H9 (cell line): ENCODE results near the gene THEM4. TPM values are rescaled to one million over a fixed set of nuclear protein-coding genes. Genes with fewer than 3 reads are reported as not detected.
"Not testable (repeated sequence)": the region's sequence is repeated elsewhere in the genome, so short reads cannot be mapped to it uniquely, and the experiment has no call there.

Experiments
- DNase-seq: peaks from one replicate; pipeline ENCODE4 v3.0.0-alpha.2; 2017
- H2AFZ ChIP-seq: one replicate; pipeline ENCODE4 v1.6.1; 2013; ENCODE audit warnings: mild to moderate bottlenecking, low read length, control low read depth, moderate library complexity
- H2AK5ac ChIP-seq: 2 replicates; pipeline ENCODE4 v1.6.1; 2013; ENCODE audit warnings: low read length, control low read depth, mixed read lengths; ENCODE audit not compliant: insufficient read length
- H2BK120ac ChIP-seq: one replicate; pipeline ENCODE4 v1.6.1; 2013; ENCODE audit warnings: low read depth, mild to moderate bottlenecking, low read length, control low read depth, inconsistent platforms; ENCODE audit not compliant: poor library complexity, severe bottlenecking
- H2BK12ac ChIP-seq: 2 replicates; pipeline ENCODE4 v1.6.1; 2013; ENCODE audit warnings: low read length, control low read depth, mixed read lengths, low read depth; ENCODE audit not compliant: insufficient read length
- H2BK15ac ChIP-seq: 2 replicates; pipeline ENCODE4 v1.6.1; 2013; ENCODE audit warnings: low read depth, low read length, control low read depth
- H2BK20ac ChIP-seq: one replicate; pipeline ENCODE4 v1.6.1; 2013; ENCODE audit warnings: low read depth, mild to moderate bottlenecking, low read length, control low read depth, inconsistent platforms; ENCODE audit not compliant: poor library complexity, severe bottlenecking
- H2BK5ac ChIP-seq: 2 replicates; pipeline ENCODE4 v1.6.1; 2013; ENCODE audit warnings: low read length, control low read depth, mixed read lengths; ENCODE audit not compliant: insufficient read length
- H3K14ac ChIP-seq: 2 replicates; pipeline ENCODE4 v1.6.1; 2013; ENCODE audit warnings: low read length, control low read depth; ENCODE audit not compliant: insufficient read depth
- H3K18ac ChIP-seq: 2 replicates; pipeline ENCODE4 v1.6.1; 2013; ENCODE audit warnings: low read depth, mild to moderate bottlenecking, mixed read lengths, low read length, control low read depth; ENCODE audit not compliant: insufficient read length
- H3K23ac ChIP-seq: 2 replicates; pipeline ENCODE4 v1.6.1; 2013; ENCODE audit warnings: low read length, control low read depth, mixed read lengths, low read depth; ENCODE audit not compliant: insufficient read length
- H3K23me2 ChIP-seq: 2 replicates; pipeline ENCODE4 v1.6.1; 2013; ENCODE audit warnings: low read depth, mild to moderate bottlenecking, mixed read lengths, low read length, control low read depth; ENCODE audit not compliant: insufficient read length, poor library complexity, severe bottlenecking
- H3K27ac ChIP-seq: 2 replicates; pipeline ENCODE4 v1.5.1; 2013; ENCODE audit warnings: low read length, control low read depth, mixed read lengths, low read depth; ENCODE audit not compliant: insufficient read length
- H3K27me3 ChIP-seq: 2 replicates; pipeline ENCODE4 v1.6.1; 2013; ENCODE audit warnings: low read length, control low read depth, inconsistent platforms; ENCODE audit not compliant: insufficient read depth
- H3K4ac ChIP-seq: 2 replicates; pipeline ENCODE4 v1.6.1; 2013; ENCODE audit warnings: low read depth, mild to moderate bottlenecking, control low read depth, inconsistent platforms, low read length, moderate library complexity
- H3K4me1 ChIP-seq: 2 replicates; pipeline ENCODE4 v1.6.1; 2013; ENCODE audit warnings: low read length, control low read depth, inconsistent platforms; ENCODE audit not compliant: insufficient read depth
- H3K4me2 ChIP-seq: 2 replicates; pipeline ENCODE4 v1.6.1; 2013; ENCODE audit warnings: low read length, control low read depth, mixed read lengths; ENCODE audit not compliant: insufficient read length, insufficient read depth
- H3K56ac ChIP-seq: 2 replicates; pipeline ENCODE4 v1.6.1; 2013; ENCODE audit warnings: low read depth, mild to moderate bottlenecking, mixed read lengths, low read length, control low read depth; ENCODE audit not compliant: insufficient read length
- H3K79me1 ChIP-seq: 2 replicates; pipeline ENCODE4 v1.6.1; 2013; ENCODE audit warnings: low read depth, mild to moderate bottlenecking, moderate library complexity, low read length, control low read depth, inconsistent platforms; ENCODE audit not compliant: insufficient read depth, poor library complexity, severe bottlenecking
- H3K79me2 ChIP-seq: 2 replicates; pipeline ENCODE4 v1.6.1; 2013; ENCODE audit warnings: low read length, control low read depth, inconsistent platforms; ENCODE audit not compliant: insufficient read depth
- H3K9ac ChIP-seq: 2 replicates; pipeline ENCODE4 v1.6.1; 2013; ENCODE audit warnings: low read length, control low read depth, mixed read lengths; ENCODE audit not compliant: insufficient read length; ENCODE audit errors: extremely low read depth
- H3K9me3 ChIP-seq: one replicate; pipeline ENCODE4 v1.6.1; 2013; ENCODE audit warnings: low read depth, low read length, inconsistent platforms; ENCODE audit not compliant: control insufficient read depth
- H3T11ph ChIP-seq: one replicate; pipeline ENCODE4 v1.6.1; 2013; ENCODE audit warnings: mild to moderate bottlenecking, low read length, control low read depth, inconsistent platforms
- H4K20me1 ChIP-seq: one replicate; pipeline ENCODE4 v1.6.1; 2013; ENCODE audit not compliant: control insufficient read depth, insufficient read length, insufficient read depth
- H4K5ac ChIP-seq: 2 replicates; pipeline ENCODE4 v1.6.1; 2013; ENCODE audit warnings: low read depth, mild to moderate bottlenecking, mixed read lengths, low read length, control low read depth; ENCODE audit not compliant: insufficient read length
- H4K8ac ChIP-seq: replicated peaks from 2 replicates; pipeline ENCODE4 v1.6.1; 2013; ENCODE audit warnings: low read length, control low read depth, mixed read lengths, low read depth; ENCODE audit not compliant: insufficient read length
- H4K91ac ChIP-seq: 2 replicates; pipeline ENCODE4 v1.6.1; 2013; ENCODE audit warnings: low read depth, mild to moderate bottlenecking, moderate library complexity, mixed read lengths, low read length, control low read depth; ENCODE audit not compliant: insufficient read length
- H3K27ac Mint-ChIP-seq, 3 experiments: 2 replicates in 2 of 3; 3 replicates in 1 of 3; pipeline ENCODE4 v1.8.0; 2020 to 2021; ENCODE audit warnings: mixed read lengths in 3 of 3, mild to moderate bottlenecking in 1 of 3, moderate library complexity in 1 of 3
- H3K27me3 Mint-ChIP-seq: 2 replicates; pipeline ENCODE4 v1.8.0; 2021; ENCODE audit warnings: low read depth, mild to moderate bottlenecking, moderate library complexity, mixed read lengths
- H3K36me3 Mint-ChIP-seq, 3 experiments: 2 replicates in 2 of 3; 3 replicates in 1 of 3; pipeline ENCODE4 v1.8.0; 2020 to 2021; ENCODE audit warnings: low read depth in 3 of 3, mixed read lengths in 3 of 3; ENCODE audit not compliant: insufficient read depth in 1 of 3
- H3K4me1 Mint-ChIP-seq, 2 experiments: 2 replicates each; pipeline ENCODE4 v1.8.0; 2020; ENCODE audit warnings: mixed read lengths in 2 of 2
- H3K4me3 Mint-ChIP-seq, 2 experiments: 2 replicates in 1 of 2; 3 replicates in 1 of 2; pipeline ENCODE4 v1.8.0; 2020 to 2021; ENCODE audit warnings: mild to moderate bottlenecking in 2 of 2, mixed read lengths in 2 of 2, moderate library complexity in 1 of 2
- H3K9me3 Mint-ChIP-seq, 2 experiments: 2 replicates in 1 of 2; 3 replicates in 1 of 2; pipeline ENCODE4 v1.8.0; 2020; ENCODE audit warnings: mild to moderate bottlenecking in 2 of 2, mixed read lengths in 2 of 2, moderate library complexity in 1 of 2
- WGBS: extraction: QIAGEN DNeasy Blood & Tissue Kit; methylation state at CpG from one replicate; pipeline ENCODE4 v1.1.7; 2013; ENCODE audit warnings: missing lambda C conversion rate, low lambda C conversion rate, mixed read lengths; ENCODE audit not compliant: insufficient read length; ENCODE audit errors: extremely low coverage; 5-methylcytosine and 5-hydroxymethylcytosine counted together
- total RNA-seq: library from RNA; stranded (reverse); gene quantifications from 2 replicates; pipeline ENCODE4 v1.2.1, GENCODE V29; 2021

THEM4 gene
- total RNA-seq, 1 experiment from 2014 or later = 10.5 TPM

GRCh38 chr1:151882918-151883317, 26.4 kb downstream of the THEM4 start:
- H3K4me1 Mint-ChIP-seq = not testable (repeated sequence)
- WGBS = no CpG with 5 or more reads among the region's 5 CpGs

More at GRCh38 chr1:151882918-151883317, 26.4 kb downstream of the THEM4 start:
- H3K79me2 ChIP-seq, H2BK12ac ChIP-seq, H2BK20ac ChIP-seq, H3K14ac ChIP-seq, H3K79me1 ChIP-seq, H3K27ac ChIP-seq, H4K8ac ChIP-seq, H3K9me3 Mint-ChIP-seq, H3K56ac ChIP-seq, H4K91ac ChIP-seq, H3K4me1 ChIP-seq, H2AK5ac ChIP-seq, H3K23ac ChIP-seq, H3K23me2 ChIP-seq, H3K4me2 ChIP-seq, H2BK120ac ChIP-seq, H3K9me3 ChIP-seq, H2BK15ac ChIP-seq, H3K9ac ChIP-seq, H3K4ac ChIP-seq, H3K27ac Mint-ChIP-seq, H4K5ac ChIP-seq, H2AFZ ChIP-seq, H3K18ac ChIP-seq, H3K27me3 Mint-ChIP-seq, H4K20me1 ChIP-seq, H3T11ph ChIP-seq, H3K4me3 Mint-ChIP-seq, DNase-seq, H3K27me3 ChIP-seq, H2BK5ac ChIP-seq: not testable (repeated sequence)
- peaks cover 12 to 19% (median 14%) of the 10 kb centered on the region in 3 experiments for H3K36me3 Mint-ChIP-seq
